ENCODE measurements around the gene C1orf53.

Gene C1orf53

GRCh38 chr1:197904126-197904787 is 1.8 kb downstream of the C1orf53 start:
- H3K4me3 ChIP-seq, result no peak overlapping the region
- H3K27me3 ChIP-seq, result peaks cover 70 to 100% (median 93%) of the 10 kb centered on the region in 11 experiments
- no peak for TF ChIP-seq Cebpa-rat (IDR thresholded peaks at IDR 0.05)

DNA sequence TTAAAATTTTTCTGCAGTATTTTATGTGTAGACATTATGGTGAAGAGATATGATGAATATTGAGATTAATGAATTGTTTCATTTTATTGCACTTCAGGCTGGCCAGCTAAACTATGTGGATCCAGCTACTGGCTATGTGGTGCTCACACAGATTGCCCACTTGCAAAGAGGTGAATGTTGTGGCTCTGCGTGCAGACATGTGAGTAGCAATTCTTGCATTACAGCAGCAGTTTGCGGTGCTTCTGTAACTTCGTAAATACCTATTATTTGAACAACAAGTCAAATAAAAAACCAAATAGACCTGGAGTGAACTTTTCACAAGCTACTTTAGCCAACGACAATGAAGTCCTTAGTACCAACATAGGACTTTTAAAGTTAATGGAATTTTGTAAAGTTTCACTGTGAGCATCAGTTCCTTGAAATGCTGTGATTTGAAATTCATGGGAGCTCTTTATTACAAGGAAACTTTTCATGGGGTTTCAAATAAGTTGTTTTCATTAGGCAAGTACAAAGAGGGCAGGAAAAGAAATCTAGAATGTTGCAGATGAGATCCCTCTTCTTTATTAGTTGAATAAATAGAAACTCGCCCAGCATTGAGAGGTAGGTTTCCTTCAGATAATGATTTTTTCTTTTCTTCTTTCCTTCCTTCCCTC is 3.4 kb downstream of the C1orf53 start:
- Histone ChIP-seq H3K36me3 (no peaks in the 10 kb centered on the region), H3K4me1 (peaks cover 0 to 11% (median 6%) of the 10 kb centered on the region in 10 experiments; a peak in 10 of 20 replicates), H3K9ac (no peak overlapping the region), H3K4me3 (no peak overlapping the region), H3K27ac (no peak overlapping the region), H3K9me3 (replicated peaks in 1 of 11) (peaks cover 7 to 17% (median 14%) of the 10 kb centered on the region in 11 experiments; a peak in 19 of 22 replicates), H3K27me3 (peaks cover 86 to 100% (median 100%) of the 10 kb centered on the region in 11 experiments), H4K20me1 (peaks cover 0 to 75% (median 41%) of the 10 kb centered on the region in 11 experiments; a peak in 16 of 22 replicates), H3K4me2 (no peak overlapping the region)
- TF ChIP-seq Cebpa-rat (IDR thresholded peaks at IDR 0.05), result no peak

More at GRCh38 chr1:197904126-197904787, 1.8 kb downstream of the C1orf53 start:
- no peak overlapping the region for H3K27ac ChIP-seq
- peaks cover 0 to 1% (median 0%) of the 10 kb centered on the region in 11 experiments; a peak in 2 of 22 replicates for H3K9me3 ChIP-seq (replicated peaks in 1 of 11)
- H3K4me2 ChIP-seq, result no peak overlapping the region
- H4K20me1 ChIP-seq, result peaks cover 0 to 61% (median 27%) of the 10 kb centered on the region in 11 experiments; a peak in 16 of 22 replicates
- H3K36me3 ChIP-seq, result no peaks in the 10 kb centered on the region
- H3K9ac ChIP-seq, result no peak overlapping the region
- peaks cover 0 to 11% (median 6%) of the 10 kb centered on the region in 10 experiments; a peak in 10 of 20 replicates for H3K4me1 ChIP-seq

GRCh38 chr1:197907846-197908616 is 5.6 kb downstream of the C1orf53 start:
- Histone ChIP-seq H3K4me3 (no peak overlapping the region), H3K36me3 (no peaks in the 10 kb centered on the region), H3K4me1 (peaks cover 0 to 4% (median 0%) of the 10 kb centered on the region in 10 experiments; a peak in 5 of 20 replicates), H3K27ac (no peak overlapping the region), H3K27me3 (peaks cover 100% of the 10 kb centered on the region in 11 experiments), H3K9me3 (replicated peaks in 1 of 11) (peaks cover 7 to 37% (median 24%) of the 10 kb centered on the region in 11 experiments; a peak in 20 of 22 replicates), H3K9ac (no peak overlapping the region), H4K20me1 (peaks cover 0 to 96% (median 60%) of the 10 kb centered on the region in 11 experiments; a peak in 17 of 22 replicates), H3K4me2 (no peak overlapping the region)
- no peak for TF ChIP-seq Cebpa-rat (IDR thresholded peaks at IDR 0.05)

GRCh38 chr1:197908716-197909220 is 6.3 kb downstream of the C1orf53 start:
- peaks cover 7 to 44% (median 24%) of the 10 kb centered on the region in 11 experiments; a peak in 20 of 22 replicates for H3K9me3 ChIP-seq (replicated peaks in 1 of 11)
- H3K9ac ChIP-seq, result no peak overlapping the region
- H3K27ac ChIP-seq, result no peak overlapping the region
- H3K4me1 ChIP-seq, result no peaks in the 10 kb centered on the region
- no peaks in the 10 kb centered on the region for H3K36me3 ChIP-seq
- no peak for TF ChIP-seq Cebpa-rat (IDR thresholded peaks at IDR 0.05)
- H3K27me3 ChIP-seq, result peaks cover 100% of the 10 kb centered on the region in 11 experiments
- H3K4me3 ChIP-seq, result no peak overlapping the region
- H3K4me2 ChIP-seq, result peak overlapping the region in 1 of 11 experiments; percentile 25; a peak in 1 of 22 replicates
- H4K20me1 ChIP-seq, result peaks cover 0 to 97% (median 67%) of the 10 kb centered on the region in 11 experiments; a peak in 17 of 22 replicates

- H3K27ac ChIP-seq, result no peak overlapping the region
- H3K27me3 ChIP-seq, result peaks cover 100% of the 10 kb centered on the region in 11 experiments
- no peak overlapping the region for H3K4me3 ChIP-seq
- H3K4me2 ChIP-seq, result no peak overlapping the region
- no peaks in the 10 kb centered on the region for H3K4me1 ChIP-seq
- TF ChIP-seq Cebpa-rat (IDR thresholded peaks at IDR 0.05), result no peak
- H3K9me3 ChIP-seq (replicated peaks in 1 of 11), result peaks cover 7 to 45% (median 24%) of the 10 kb centered on the region in 11 experiments; a peak in 20 of 22 replicates
- no peaks in the 10 kb centered on the region for H3K36me3 ChIP-seq
- no peak overlapping the region for H3K9ac ChIP-seq
- H4K20me1 ChIP-seq, result peaks cover 0 to 97% (median 70%) of the 10 kb centered on the region in 11 experiments; a peak in 17 of 22 replicates
Observed at GRCh38 chr1:197909384-197909783, 7.0 kb downstream of the C1orf53 start.

DNA sequence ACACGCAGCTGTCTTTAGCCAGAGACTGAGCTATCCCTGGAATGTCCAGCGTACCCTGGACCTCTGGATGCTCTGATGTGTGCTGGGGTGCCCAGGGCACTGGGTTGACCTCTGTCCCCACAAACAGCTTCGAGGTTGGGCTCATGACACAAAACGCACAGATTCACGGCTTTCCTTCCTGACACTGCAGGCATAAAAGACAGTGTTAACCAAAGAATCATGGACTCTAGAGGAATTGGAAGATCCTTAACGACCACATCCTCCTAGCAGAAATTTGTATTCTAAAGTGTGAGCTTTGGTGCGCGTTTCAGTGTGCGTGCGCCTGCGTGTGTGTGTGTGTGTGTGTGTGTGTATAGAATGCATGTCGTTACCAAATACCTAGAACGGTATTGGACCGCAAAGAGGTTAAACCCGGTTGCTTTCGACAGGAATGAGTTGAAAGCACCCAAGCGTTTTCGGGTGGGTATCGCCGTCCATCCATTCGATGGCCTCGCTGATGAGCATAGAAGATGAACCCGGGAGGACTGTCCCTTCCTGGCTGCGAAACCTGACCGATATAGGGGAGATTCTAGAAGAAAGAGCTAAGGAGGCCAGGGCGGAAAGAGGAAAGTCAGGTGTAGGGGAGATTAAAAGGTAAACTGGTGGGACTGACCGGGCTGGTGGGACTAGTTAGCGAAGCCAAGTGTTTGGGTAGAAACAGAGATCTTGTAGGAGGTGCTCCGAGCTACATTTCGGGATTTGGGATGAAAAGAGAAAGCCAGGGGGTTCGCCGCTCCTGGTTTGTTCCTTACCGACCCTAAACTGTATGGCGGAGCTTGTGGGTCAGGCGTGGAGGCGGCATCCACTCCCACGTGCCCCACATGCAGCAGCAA is 7.9 kb downstream of the C1orf53 start:
- Histone ChIP-seq H3K27me3 (peaks cover 100% of the 10 kb centered on the region in 11 experiments), H3K4me1 (peaks cover 0 to 2% (median 0%) of the 10 kb centered on the region in 10 experiments; a peak in 3 of 20 replicates), H4K20me1 (peaks cover 0 to 97% (median 74%) of the 10 kb centered on the region in 11 experiments; a peak in 17 of 22 replicates), H3K4me2 (no peak overlapping the region), H3K9me3 (replicated peaks in 1 of 11) (peaks cover 7 to 45% (median 24%) of the 10 kb centered on the region in 11 experiments; a peak in 20 of 22 replicates), H3K27ac (no peak overlapping the region), H3K36me3 (no peaks in the 10 kb centered on the region), H3K4me3 (0 out of 20 replicates have a peak overlapping the region, but pooled peaks of 1 of the 10 experiments have one; percentile 12), H3K9ac (no peak overlapping the region)
- no peak for TF ChIP-seq Cebpa-rat (IDR thresholded peaks at IDR 0.05)

DNA sequence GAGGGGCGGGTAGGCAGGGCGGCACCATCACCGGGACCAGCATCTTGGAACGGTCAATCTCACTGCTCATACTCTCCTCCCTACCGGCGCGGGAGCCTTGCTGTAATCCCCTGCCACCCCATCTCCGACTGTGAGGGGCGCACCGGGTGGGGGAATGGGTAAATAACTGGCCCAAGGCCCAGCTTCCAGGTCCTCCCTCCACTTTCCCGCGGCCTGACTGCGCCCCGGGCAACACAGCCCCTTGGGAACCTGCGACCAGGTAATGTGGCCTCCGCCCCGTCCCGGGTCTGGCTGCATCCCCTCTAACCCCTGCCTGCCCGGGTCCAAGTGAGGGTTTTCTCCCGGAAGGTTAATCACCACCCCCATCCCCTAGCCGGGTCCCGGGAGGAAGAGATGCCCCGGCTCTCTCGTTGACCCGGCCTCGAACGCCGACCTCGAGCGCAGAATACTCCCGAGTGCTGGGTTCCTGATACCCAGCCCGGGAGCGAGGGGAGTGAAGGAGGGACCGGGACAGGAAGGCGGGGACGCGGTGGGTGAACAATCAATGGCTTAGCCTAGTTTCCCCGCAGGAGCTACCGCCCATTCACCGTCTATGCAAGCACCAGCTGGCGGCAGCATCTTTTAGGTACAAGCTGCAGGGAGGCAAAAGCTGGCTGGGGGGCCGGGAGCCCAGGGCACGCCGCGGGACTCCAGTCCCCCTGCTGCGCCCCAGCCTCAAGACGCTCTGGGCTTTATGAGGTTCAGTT is 8.9 kb downstream of the C1orf53 start:
- no peak overlapping the region for H3K9ac ChIP-seq

More for the DNA sequence above, 8.9 kb downstream of the C1orf53 start:
- no peak for TF ChIP-seq Cebpa-rat (IDR thresholded peaks at IDR 0.05)
- H3K4me2 ChIP-seq, result no peak overlapping the region
- no peaks in the 10 kb centered on the region for H3K36me3 ChIP-seq
- peaks cover 100% of the 10 kb centered on the region in 11 experiments for H3K27me3 ChIP-seq
- H3K27ac ChIP-seq, result no peak overlapping the region
- H3K4me1 ChIP-seq, result peaks cover 0 to 11% (median 6%) of the 10 kb centered on the region in 10 experiments; a peak in 9 of 20 replicates
- no peak overlapping the region for H3K4me3 ChIP-seq
- peaks cover 0 to 97% (median 79%) of the 10 kb centered on the region in 11 experiments; a peak in 17 of 22 replicates for H4K20me1 ChIP-seq
- peaks cover 7 to 45% (median 24%) of the 10 kb centered on the region in 11 experiments; a peak in 20 of 22 replicates for H3K9me3 ChIP-seq (replicated peaks in 1 of 11)
